PC-3 (cell line): ENCODE results near the gene SNUPN.

ENCODE experiments used
- EZH2 ChIP-seq: fragments of 300-600 bp; sonication (generic); IDR thresholded peaks from one replicate; pipeline ENCODE4 v1.6.1; 2017; ENCODE audit warnings: antibody characterized with exemption, mild to moderate bottlenecking, low read length; ENCODE audit not compliant: unreplicated experiment
- TF ChIP-seq, protein P1 (sequence below): fragments of 300-600 bp; sonication (generic); conservative IDR thresholded peaks from 2 replicates; pipeline ENCODE4 v1.5.1; 2017; ENCODE audit warnings: antibody characterized with exemption, low read depth, mild to moderate bottlenecking, low read length

GRCh38 chr15:75573648-75574384 is 51.7 kb downstream of the SNUPN start:
- TF ChIP-seq, protein P1, sequence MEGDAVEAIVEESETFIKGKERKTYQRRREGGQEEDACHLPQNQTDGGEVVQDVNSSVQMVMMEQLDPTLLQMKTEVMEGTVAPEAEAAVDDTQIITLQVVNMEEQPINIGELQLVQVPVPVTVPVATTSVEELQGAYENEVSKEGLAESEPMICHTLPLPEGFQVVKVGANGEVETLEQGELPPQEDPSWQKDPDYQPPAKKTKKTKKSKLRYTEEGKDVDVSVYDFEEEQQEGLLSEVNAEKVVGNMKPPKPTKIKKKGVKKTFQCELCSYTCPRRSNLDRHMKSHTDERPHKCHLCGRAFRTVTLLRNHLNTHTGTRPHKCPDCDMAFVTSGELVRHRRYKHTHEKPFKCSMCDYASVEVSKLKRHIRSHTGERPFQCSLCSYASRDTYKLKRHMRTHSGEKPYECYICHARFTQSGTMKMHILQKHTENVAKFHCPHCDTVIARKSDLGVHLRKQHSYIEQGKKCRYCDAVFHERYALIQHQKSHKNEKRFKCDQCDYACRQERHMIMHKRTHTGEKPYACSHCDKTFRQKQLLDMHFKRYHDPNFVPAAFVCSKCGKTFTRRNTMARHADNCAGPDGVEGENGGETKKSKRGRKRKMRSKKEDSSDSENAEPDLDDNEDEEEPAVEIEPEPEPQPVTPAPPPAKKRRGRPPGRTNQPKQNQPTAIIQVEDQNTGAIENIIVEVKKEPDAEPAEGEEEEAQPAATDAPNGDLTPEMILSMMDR, result no peak
- TF ChIP-seq EZH2, result no peak
